Tibial nerve (tissue), 4 donors: ENCODE measurements around the gene PCDH9. TPM values are rescaled to one million over a fixed set of nuclear protein-coding genes. Genes with fewer than 3 reads are reported as not detected.

Source experiments
- DNase-seq, 2 donors: peaks; one replicate each; pipeline ENCODE4 v3.0.0-alpha.2; 2019; ENCODE audit warnings: low spot score in 2 of 2
- H3K27ac ChIP-seq, 4 donors: fragments of 200-600 bp; sonication (generic) in 3 of 4; one replicate each; pipeline ENCODE4 v1.5.1; 2017 to 2019; ENCODE audit warnings: mild to moderate bottlenecking in 1 of 4
- H3K27me3 ChIP-seq, 2 donors: fragments of 200-600 bp; sonication (generic) in 1 of 2; one replicate each; pipeline versions ENCODE4 v1.5.1 to v1.6.0; 2017 to 2019
- H3K36me3 ChIP-seq, 3 donors: fragments of 200-600 bp; sonication (generic); one replicate each; pipeline ENCODE4 v1.5.1; 2018 to 2019
- H3K4me1 ChIP-seq, 4 donors: fragments of 200-600 bp; sonication (generic) in 3 of 4; one replicate each; pipeline ENCODE4 v1.5.1; 2017 to 2019
- H3K4me3 ChIP-seq, 4 donors: fragments of 200-600 bp; sonication (generic) in 3 of 4; one replicate each; pipeline ENCODE4 v1.5.1; 2017 to 2019; ENCODE audit warnings: mild to moderate bottlenecking in 1 of 4, moderate library complexity in 1 of 4
- H3K9me3 ChIP-seq, 4 donors: fragments of 200-600 bp; sonication (generic) in 3 of 4; one replicate each; pipeline ENCODE4 v1.5.1; 2017 to 2019
- EP300 ChIP-seq, 2 donors: sonication (generic); formaldehyde crosslinking; IDR thresholded peaks; one replicate each; pipeline ENCODE4 v1.6.1; 2017; ENCODE audit warnings: antibody characterized with exemption in 2 of 2, mild to moderate bottlenecking in 1 of 2
- POLR2A ChIP-seq, 2 donors: fragments of 450-650 bp; IDR thresholded peaks; one replicate each; pipeline ENCODE4 v1.6.1; 2017; ENCODE audit warnings: antibody characterized with exemption in 2 of 2, mild to moderate bottlenecking in 2 of 2, moderate library complexity in 2 of 2
- WGBS, 2 donors: methylation state at CpG; one replicate each; pipeline ENCODE4 v1.1.5; 2018; 5-methylcytosine and 5-hydroxymethylcytosine counted together
- total RNA-seq, 4 donors: library from RNA; depleted of rRNA; stranded (reverse); fragments of >200 nt; gene quantifications; one replicate each; pipeline ENCODE4 v1.1.0, GENCODE V29; 2016
- TF ChIP-seq, protein P1 (sequence below), 5 experiments: fragments of 200-600 bp in 3 of 5; fragments of 450-650 bp in 2 of 5; sonication (generic) in 3 of 5; IDR thresholded peaks; one replicate each; pipeline ENCODE4 v1.5.1; 2016 to 2019; ENCODE audit warnings: antibody characterized with exemption in 5 of 5, mild to moderate bottlenecking in 3 of 5, moderate library complexity in 2 of 5

The PCDH9 gene
- total RNA-seq, 4 donors from 2014 or later = 11.8 to 28.6 (median 14.4) TPM

DNA sequence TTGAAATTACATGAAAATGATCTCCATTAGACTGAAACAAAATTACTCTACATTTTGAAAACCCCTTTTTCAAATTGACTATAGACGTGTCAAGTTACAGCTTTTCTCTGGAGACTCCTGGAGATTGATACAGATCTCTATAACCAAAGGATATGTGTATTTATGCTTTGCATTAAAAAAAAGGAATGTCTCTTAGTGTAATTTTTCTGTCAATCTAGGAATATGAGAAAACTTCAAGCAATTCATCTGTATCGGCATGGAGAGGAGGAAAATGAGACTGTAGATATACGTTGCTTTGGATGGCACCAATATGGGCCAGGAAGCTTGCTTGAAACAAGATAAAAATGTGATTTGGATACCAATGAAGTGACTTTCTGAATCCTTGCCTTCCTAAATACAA is 286.6 kb downstream of the PCDH9 start:
- DNase-seq = no peak
- Histone ChIP-seq H3K4me3 (no peak overlapping the region), H3K9me3 (no peaks in the 10 kb centered on the region), H3K4me1 (no peaks in the 10 kb centered on the region), H3K27me3 (no peaks in the 10 kb centered on the region), H3K36me3 (no peaks in the 10 kb centered on the region), H3K27ac (no peak overlapping the region)
- TF ChIP-seq EP300 (IDR thresholded peaks at IDR 0.05) = no peak
- TF ChIP-seq POLR2A (IDR thresholded peaks at IDR 0.05) = no peak
- TF ChIP-seq, protein P1, sequence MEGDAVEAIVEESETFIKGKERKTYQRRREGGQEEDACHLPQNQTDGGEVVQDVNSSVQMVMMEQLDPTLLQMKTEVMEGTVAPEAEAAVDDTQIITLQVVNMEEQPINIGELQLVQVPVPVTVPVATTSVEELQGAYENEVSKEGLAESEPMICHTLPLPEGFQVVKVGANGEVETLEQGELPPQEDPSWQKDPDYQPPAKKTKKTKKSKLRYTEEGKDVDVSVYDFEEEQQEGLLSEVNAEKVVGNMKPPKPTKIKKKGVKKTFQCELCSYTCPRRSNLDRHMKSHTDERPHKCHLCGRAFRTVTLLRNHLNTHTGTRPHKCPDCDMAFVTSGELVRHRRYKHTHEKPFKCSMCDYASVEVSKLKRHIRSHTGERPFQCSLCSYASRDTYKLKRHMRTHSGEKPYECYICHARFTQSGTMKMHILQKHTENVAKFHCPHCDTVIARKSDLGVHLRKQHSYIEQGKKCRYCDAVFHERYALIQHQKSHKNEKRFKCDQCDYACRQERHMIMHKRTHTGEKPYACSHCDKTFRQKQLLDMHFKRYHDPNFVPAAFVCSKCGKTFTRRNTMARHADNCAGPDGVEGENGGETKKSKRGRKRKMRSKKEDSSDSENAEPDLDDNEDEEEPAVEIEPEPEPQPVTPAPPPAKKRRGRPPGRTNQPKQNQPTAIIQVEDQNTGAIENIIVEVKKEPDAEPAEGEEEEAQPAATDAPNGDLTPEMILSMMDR (IDR thresholded peaks at IDR 0.05) = no peak
- WGBS, 2 donors = 87 to 90% methylated on average over 3 of the region's 3 CpGs

DNA sequence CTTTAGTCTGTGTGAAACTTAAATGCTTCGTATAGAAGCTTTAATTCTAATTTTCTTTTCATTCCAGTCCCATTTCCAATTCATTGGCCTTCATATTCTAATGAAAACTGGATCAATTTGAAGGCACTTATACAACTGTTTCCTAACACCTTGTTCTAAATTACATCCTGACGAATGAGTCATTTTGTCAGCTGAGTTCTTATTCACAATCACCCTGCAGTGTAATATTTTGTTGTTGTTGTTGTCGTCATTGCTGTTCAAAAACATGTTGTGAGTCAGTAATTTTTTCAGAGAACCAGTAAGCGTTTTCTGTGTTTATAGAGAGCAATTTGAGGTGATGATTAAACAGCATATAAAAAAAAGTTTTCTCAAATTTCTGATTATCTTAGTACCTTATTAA is 290.0 kb downstream of the PCDH9 start:
- DNase-seq = no peak
- WGBS, 2 donors = 89 to 92% methylated on average over 4 of the region's 4 CpGs
- Histone ChIP-seq H3K4me3 (no peak overlapping the region), H3K4me1 (no peaks in the 10 kb centered on the region), H3K36me3 (no peaks in the 10 kb centered on the region), H3K9me3 (no peaks in the 10 kb centered on the region), H3K27ac (no peak overlapping the region), H3K27me3 (no peaks in the 10 kb centered on the region)
- TF ChIP-seq, protein P1 (IDR thresholded peaks at IDR 0.05) = no peak
- TF ChIP-seq POLR2A (IDR thresholded peaks at IDR 0.05) = no peak
- no peak for TF ChIP-seq EP300 (IDR thresholded peaks at IDR 0.05)

DNA sequence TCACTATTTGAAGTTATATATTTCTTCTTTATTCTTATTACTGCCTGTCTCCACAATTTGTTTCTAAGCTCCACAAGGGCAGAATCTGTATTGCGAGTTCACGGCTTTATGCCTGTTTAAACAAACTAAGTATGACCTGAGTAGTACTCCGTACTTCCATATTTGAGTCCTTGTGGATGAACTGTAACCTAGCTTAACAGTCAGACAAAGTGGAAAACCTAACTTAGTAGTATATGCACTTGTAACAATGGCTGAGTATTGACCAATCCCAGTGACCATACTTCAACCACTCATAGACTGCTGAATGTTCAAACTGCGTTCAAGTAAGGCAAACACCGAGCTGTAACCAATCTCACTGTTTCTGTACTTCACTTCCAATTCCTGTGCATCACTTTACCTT is 292.7 kb downstream of the PCDH9 start:
- no peaks in the 10 kb centered on the region for H3K9me3 ChIP-seq
- no peak overlapping the region for H3K27ac ChIP-seq
- 93 to 97% methylated on average over 5 of the region's 5 CpGs for WGBS, 2 donors
- TF ChIP-seq, protein P1 (IDR thresholded peaks at IDR 0.05) = no peak
- TF ChIP-seq POLR2A (IDR thresholded peaks at IDR 0.05) = no peak
- TF ChIP-seq EP300 (IDR thresholded peaks at IDR 0.05) = no peak
- no peaks in the 10 kb centered on the region for H3K27me3 ChIP-seq
- H3K4me1 ChIP-seq = no peaks in the 10 kb centered on the region
- H3K4me3 ChIP-seq = no peak overlapping the region
- no peaks in the 10 kb centered on the region for H3K36me3 ChIP-seq
- no peak for DNase-seq

DNA sequence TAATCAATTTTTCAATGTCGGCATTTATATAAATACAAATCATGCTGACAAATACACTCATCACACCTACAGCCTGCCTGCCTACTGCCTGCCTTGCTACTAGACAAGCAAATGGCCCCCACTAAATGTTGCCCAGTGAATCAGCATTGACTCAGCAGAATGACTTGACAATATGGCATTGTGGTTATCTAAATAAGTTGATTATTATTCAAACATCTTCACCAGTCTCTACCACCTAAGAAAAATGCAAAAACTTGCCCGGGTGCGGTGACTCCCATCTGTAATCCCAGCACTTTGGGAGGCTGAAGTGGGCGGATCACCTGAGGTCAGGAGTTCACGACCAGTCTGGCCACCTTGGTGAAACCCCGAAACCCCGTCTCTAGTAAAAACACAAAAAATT is 296.1 kb downstream of the PCDH9 start:
- Histone ChIP-seq H3K4me3 (no peak overlapping the region), H3K9me3 (no peaks in the 10 kb centered on the region), H3K27me3 (no peaks in the 10 kb centered on the region), H3K27ac (no peak overlapping the region), H3K4me1 (no peaks in the 10 kb centered on the region), H3K36me3 (no peaks in the 10 kb centered on the region)
- WGBS, 2 donors = 93 to 95% methylated on average over 7 of the region's 7 CpGs
- no peak for DNase-seq
- TF ChIP-seq POLR2A (IDR thresholded peaks at IDR 0.05) (no peak), EP300 (IDR thresholded peaks at IDR 0.05) (no peak)
- TF ChIP-seq, protein P1 (IDR thresholded peaks at IDR 0.05) = no peak

DNA sequence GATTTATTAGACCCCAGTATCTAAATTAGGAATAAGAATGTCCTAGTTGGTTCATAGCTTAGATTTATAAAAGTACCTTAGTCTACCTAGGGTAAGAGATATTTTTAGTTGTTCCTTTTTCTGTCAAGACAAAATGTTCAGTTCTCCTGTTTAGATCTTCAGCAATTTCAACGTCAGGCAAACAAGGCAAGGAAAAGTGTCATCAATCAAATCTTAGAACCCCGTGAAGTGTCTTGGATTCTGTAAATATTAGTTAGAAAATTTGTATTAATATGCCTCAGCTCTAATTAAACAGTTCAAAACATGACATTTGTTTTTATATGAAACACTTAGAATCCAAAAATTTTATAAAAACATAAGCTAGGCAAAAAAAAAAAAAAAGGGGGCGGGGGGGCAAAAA is 296.6 kb downstream of the PCDH9 start:
- Histone ChIP-seq H3K4me3 (no peak overlapping the region), H3K4me1 (no peaks in the 10 kb centered on the region), H3K27me3 (no peaks in the 10 kb centered on the region), H3K9me3 (no peaks in the 10 kb centered on the region), H3K27ac (no peak overlapping the region), H3K36me3 (no peaks in the 10 kb centered on the region)
- TF ChIP-seq POLR2A (IDR thresholded peaks at IDR 0.05) (no peak), EP300 (IDR thresholded peaks at IDR 0.05) (no peak)
- TF ChIP-seq, protein P1 (IDR thresholded peaks at IDR 0.05) = no peak
- DNase-seq = no peak
- WGBS, 2 donors = 90 to 95% methylated on average over 3 of the region's 3 CpGs
